GM21619 (cell line): ENCODE data around the gene CARHSP1.
"Not testable (repeated sequence)": the region's sequence is repeated elsewhere in the genome, so short reads cannot be mapped to it uniquely, and the experiment has no call there.

Experiments
- ATAC-seq: cut with Tn5 transposase; IDR thresholded peaks from one replicate; pipeline ENCODE4 v1.9.1; 2021; ENCODE audit not compliant: unreplicated experiment

CARHSP1 gene

GRCh38 chr16:8855972-8856371, 12.8 kb downstream of the CARHSP1 start:
- ATAC-seq, result no peak

GRCh38 chr16:8855051-8855786, 13.6 kb downstream of the CARHSP1 start:
- ATAC-seq, result no peak

- ATAC-seq, result no peak
Measured at GRCh38 chr16:8854298-8854948, 14.4 kb downstream of the CARHSP1 start.

- no peak for ATAC-seq
Measured at GRCh38 chr16:8853611-8854010, 15.2 kb downstream of the CARHSP1 start.

- no peak for ATAC-seq
Measured at GRCh38 chr16:8853150-8853549, 15.7 kb downstream of the CARHSP1 start.

- ATAC-seq, result no peak
Measured at GRCh38 chr16:8852534-8852933, 16.3 kb downstream of the CARHSP1 start.

- no peak for ATAC-seq
Measured at GRCh38 chr16:8851761-8852403, 16.9 kb downstream of the CARHSP1 start.

- no peak for ATAC-seq
Measured at GRCh38 chr16:8850279-8850885, 18.4 kb downstream of the CARHSP1 start.

- ATAC-seq, result no peak
Measured at GRCh38 chr16:8849411-8850011, 19.3 kb downstream of the CARHSP1 start.

GRCh38 chr16:8848939-8849391, 19.8 kb downstream of the CARHSP1 start:
- no peak for ATAC-seq

GRCh38 chr16:8848231-8848938, 20.4 kb downstream of the CARHSP1 start:
- ATAC-seq, result no peak

GRCh38 chr16:8847623-8848022, 21.2 kb downstream of the CARHSP1 start:
- ATAC-seq, result no peak

GRCh38 chr16:8847145-8847544, 21.7 kb downstream of the CARHSP1 start:
- ATAC-seq, result no peak

GRCh38 chr16:8846401-8846932, 22.3 kb downstream of the CARHSP1 start:
- ATAC-seq, result no peak

GRCh38 chr16:8845699-8846298, 23.0 kb downstream of the CARHSP1 start:
- no peak for ATAC-seq

GRCh38 chr16:8843296-8843695, 25.5 kb downstream of the CARHSP1 start:
- not testable (repeated sequence) for ATAC-seq

GRCh38 chr16:8842016-8842415, 26.8 kb downstream of the CARHSP1 start:
- ATAC-seq, result not testable (repeated sequence)

GRCh38 chr16:8837594-8837993, 31.2 kb downstream of the CARHSP1 start:
- not testable (repeated sequence) for ATAC-seq

GRCh38 chr16:8836797-8837196, 32.0 kb downstream of the CARHSP1 start:
- not testable (repeated sequence) for ATAC-seq

- ATAC-seq, result no peak
Measured at GRCh38 chr16:8832717-8833105, 36.1 kb downstream of the CARHSP1 start.
